Neuron (in vitro differentiated cells): Measurements from ENCODE around the gene NOL6.
"Not testable (repeated sequence)": the region's sequence is repeated elsewhere in the genome, so short reads cannot be mapped to it uniquely, and the experiment has no call there.

Experiments used
- H2AFZ ChIP-seq: one replicate; pipeline ENCODE4 v1.6.1; 2013; ENCODE audit warnings: low read depth, mild to moderate bottlenecking, inconsistent platforms, low read length, moderate library complexity
- H3K27me3 ChIP-seq: one replicate; pipeline ENCODE4 v1.6.1; 2013; ENCODE audit warnings: low read length; ENCODE audit not compliant: insufficient read depth
- H3K36me3 ChIP-seq: one replicate; pipeline ENCODE4 v1.6.1; 2013; ENCODE audit warnings: low read length; ENCODE audit not compliant: insufficient read depth
- H3K4me1 ChIP-seq: one replicate; pipeline ENCODE4 v1.6.1; 2013; ENCODE audit warnings: low read length; ENCODE audit not compliant: insufficient read depth
- H3K4me3 ChIP-seq: 2 replicates; pipeline ENCODE4 v1.5.1; 2013; ENCODE audit warnings: mild to moderate bottlenecking, low read length, moderate library complexity
- H3K9me3 ChIP-seq: one replicate; pipeline ENCODE4 v1.6.1; 2013; ENCODE audit warnings: low read length

The NOL6 gene

GRCh38 chr9:33466565-33467495 is 6.9 kb downstream of the NOL6 start:
- no peaks in the 10 kb centered on the region for H3K27me3 ChIP-seq
- no peaks in the 10 kb centered on the region for H3K9me3 ChIP-seq
- H2AFZ ChIP-seq = no peak overlapping the region
- no peaks in the 10 kb centered on the region for H3K4me1 ChIP-seq
- no peak overlapping the region for H3K4me3 ChIP-seq
- peaks cover 88% of the 10 kb centered on the region for H3K36me3 ChIP-seq

DNA sequence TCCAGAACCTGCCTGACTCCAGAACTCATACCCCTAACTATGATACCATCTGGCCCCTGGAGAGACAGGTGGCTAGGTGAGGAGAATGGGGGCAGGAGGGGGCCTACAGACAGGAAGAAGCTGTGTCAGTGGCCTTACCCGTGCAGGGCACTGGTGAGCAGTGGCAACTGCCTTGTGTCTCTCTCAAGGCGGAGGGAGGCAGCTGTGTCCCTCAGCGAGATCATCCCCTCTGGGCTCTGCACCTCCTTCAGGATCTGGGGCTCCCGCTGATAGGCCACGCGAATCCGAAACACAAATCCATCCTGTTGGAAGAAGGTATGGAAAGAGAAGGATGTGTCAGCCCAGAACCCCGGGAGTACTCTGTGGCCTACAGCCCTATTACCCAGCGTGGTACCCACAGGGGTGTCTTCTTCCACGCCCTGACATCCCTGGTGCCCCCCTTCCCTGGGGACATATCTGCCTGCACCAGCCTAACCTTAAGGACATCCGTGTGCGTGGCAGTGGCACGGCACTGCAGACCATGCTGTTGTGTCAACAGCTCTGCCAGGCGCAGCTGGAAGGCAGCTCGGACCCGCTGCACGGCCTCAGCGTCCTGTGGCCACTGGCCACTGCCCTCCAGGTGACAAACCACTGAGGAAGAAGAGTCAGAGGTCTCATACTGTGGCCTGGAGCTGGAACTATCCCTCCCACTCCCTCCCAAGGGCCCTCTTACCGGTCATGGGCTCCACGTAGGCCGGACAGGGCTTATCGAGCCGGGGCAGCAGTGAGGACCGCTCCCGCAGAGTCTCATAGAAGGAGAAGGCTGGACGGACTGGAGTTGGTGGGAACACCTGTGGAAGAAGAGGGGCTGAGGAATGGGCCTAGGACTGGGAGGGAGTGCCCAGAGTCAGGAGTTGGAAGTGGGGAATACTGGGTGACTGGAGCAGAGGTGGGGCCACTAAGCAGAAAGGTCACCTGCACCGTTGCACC is 7.8 kb downstream of the NOL6 start:
- Histone ChIP-seq H3K36me3 (peaks cover 84% of the 10 kb centered on the region), H3K4me3 (no peak overlapping the region), H3K9me3 (no peaks in the 10 kb centered on the region), H2AFZ (no peak overlapping the region), H3K4me1 (no peaks in the 10 kb centered on the region), H3K27me3 (no peaks in the 10 kb centered on the region)

GRCh38 chr9:33465096-33465495 is 8.6 kb downstream of the NOL6 start:
- Histone ChIP-seq H2AFZ (no peak overlapping the region), H3K4me1 (no peaks in the 10 kb centered on the region), H3K36me3 (peaks cover 82% of the 10 kb centered on the region), H3K9me3 (no peaks in the 10 kb centered on the region), H3K27me3 (no peaks in the 10 kb centered on the region), H3K4me3 (no peak overlapping the region)

DNA sequence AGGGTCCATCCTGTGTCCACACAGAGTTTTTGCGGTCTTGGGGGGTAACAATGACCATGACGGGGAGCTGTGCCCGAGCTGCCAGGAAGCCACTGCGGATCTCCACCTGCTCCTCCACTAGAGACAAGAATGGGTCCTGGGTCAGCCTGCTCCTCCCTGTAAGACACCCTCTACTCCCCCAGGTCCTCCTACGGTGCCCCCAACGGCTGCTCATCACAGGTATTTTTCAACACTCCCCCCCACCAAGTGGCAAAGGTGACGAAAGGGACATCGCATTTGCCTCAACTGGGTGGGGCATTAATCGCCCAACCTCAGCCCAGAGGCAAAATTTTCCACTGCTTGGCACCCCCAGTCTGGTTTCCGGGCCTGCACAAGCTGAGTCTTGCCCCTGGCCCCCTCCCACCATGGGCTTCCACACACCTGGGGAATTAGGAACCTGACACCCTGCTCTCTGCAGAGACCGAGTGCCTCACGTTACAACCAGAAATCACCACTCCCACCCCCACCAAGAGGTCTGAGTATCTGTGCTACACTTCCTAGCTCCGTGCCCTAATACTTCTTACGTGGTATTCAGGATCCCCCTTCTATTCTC is 9.6 kb downstream of the NOL6 start:
- Histone ChIP-seq H3K36me3 (peaks cover 73% of the 10 kb centered on the region), H2AFZ (no peak overlapping the region), H3K9me3 (no peaks in the 10 kb centered on the region), H3K4me3 (no peak overlapping the region), H3K27me3 (no peaks in the 10 kb centered on the region), H3K4me1 (no peaks in the 10 kb centered on the region)

GRCh38 chr9:33463151-33463550 is 10.6 kb downstream of the NOL6 start:
- Histone ChIP-seq H2AFZ (no peak overlapping the region), H3K36me3 (peaks cover 63% of the 10 kb centered on the region), H3K4me3 (no peak overlapping the region), H3K27me3 (no peaks in the 10 kb centered on the region), H3K9me3 (no peaks in the 10 kb centered on the region), H3K4me1 (no peaks in the 10 kb centered on the region)

- no peaks in the 10 kb centered on the region for H3K27me3 ChIP-seq
- no peak overlapping the region for H2AFZ ChIP-seq
- peaks cover 50% of the 10 kb centered on the region for H3K36me3 ChIP-seq
- no peak overlapping the region for H3K4me3 ChIP-seq
- H3K9me3 ChIP-seq = no peaks in the 10 kb centered on the region
- no peaks in the 10 kb centered on the region for H3K4me1 ChIP-seq
Observed at GRCh38 chr9:33461492-33461891, 12.2 kb downstream of the NOL6 start.

- Histone ChIP-seq H2AFZ (no peak overlapping the region), H3K36me3 (peaks cover 44% of the 10 kb centered on the region), H3K9me3 (no peaks in the 10 kb centered on the region), H3K4me1 (no peaks in the 10 kb centered on the region), H3K4me3 (no peak overlapping the region), H3K27me3 (no peaks in the 10 kb centered on the region)
Observed at GRCh38 chr9:33460854-33461253, 12.9 kb downstream of the NOL6 start.

DNA sequence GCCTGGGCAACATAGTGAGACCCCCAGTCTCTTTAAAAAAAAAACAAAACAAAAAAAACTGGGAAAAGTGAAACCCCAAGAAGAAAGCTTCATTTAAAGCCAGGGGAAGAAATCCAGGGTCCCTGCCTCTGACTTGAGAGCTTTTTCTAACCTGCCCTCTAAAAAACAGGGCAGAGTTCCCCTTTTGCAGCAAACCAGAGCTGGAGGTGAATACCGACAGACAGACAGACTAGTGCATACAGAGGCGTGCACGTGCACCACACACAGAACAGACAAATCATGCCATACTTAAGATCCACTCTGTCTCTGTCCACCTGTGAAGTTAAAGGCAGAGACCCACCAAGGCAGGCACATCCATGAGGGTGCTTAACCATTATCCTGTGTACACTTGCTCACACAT is 14.6 kb downstream of the NOL6 start:
- Histone ChIP-seq H3K9me3 (no peaks in the 10 kb centered on the region), H2AFZ (no peak overlapping the region), H3K27me3 (no peaks in the 10 kb centered on the region), H3K4me1 (no peaks in the 10 kb centered on the region), H3K36me3 (peaks cover 26% of the 10 kb centered on the region), H3K4me3 (no peak overlapping the region)

GRCh38 chr9:33458444-33458843 is 15.3 kb downstream of the NOL6 start:
- Histone ChIP-seq H3K4me1 (no peaks in the 10 kb centered on the region), H3K9me3 (no peaks in the 10 kb centered on the region), H3K27me3 (no peaks in the 10 kb centered on the region), H3K4me3 (no peak overlapping the region), H2AFZ (no peak overlapping the region), H3K36me3 (peaks cover 20% of the 10 kb centered on the region)

DNA sequence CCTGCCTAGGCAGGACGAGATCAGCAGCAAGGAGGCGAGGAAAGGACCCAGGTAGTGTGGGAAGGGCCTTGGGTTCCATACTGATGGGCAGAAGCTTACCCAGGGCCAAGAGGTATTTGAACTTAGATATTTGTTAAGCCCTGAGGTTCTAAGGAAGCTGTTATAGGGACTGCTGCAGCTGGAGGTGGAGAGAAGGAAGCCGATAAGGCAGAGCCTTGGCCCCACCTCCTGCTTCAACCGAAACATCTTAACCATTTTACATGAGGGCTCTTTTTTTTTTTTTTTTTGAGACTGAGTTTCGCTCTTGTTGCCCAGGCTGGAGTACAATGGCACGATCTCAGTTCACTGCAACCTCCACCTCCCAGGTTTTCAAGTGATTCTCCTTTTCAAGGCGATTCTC is 17.8 kb downstream of the NOL6 start:
- Histone ChIP-seq H2AFZ (no peak overlapping the region), H3K4me1 (peaks cover 3% of the 10 kb centered on the region), H3K36me3 (no peaks in the 10 kb centered on the region), H3K9me3 (no peaks in the 10 kb centered on the region), H3K27me3 (no peaks in the 10 kb centered on the region), H3K4me3 (no peak overlapping the region)

- H3K36me3 ChIP-seq, H3K4me1 ChIP-seq, H3K27me3 ChIP-seq: not testable (repeated sequence)
Observed at GRCh38 chr9:33455456-33455855, 18.3 kb downstream of the NOL6 start.

GRCh38 chr9:33454661-33455026 is 19.1 kb downstream of the NOL6 start:
- not testable (repeated sequence) for H2AFZ ChIP-seq, H3K4me3 ChIP-seq, H3K27me3 ChIP-seq, H3K9me3 ChIP-seq, H3K4me1 ChIP-seq, H3K36me3 ChIP-seq

More at GRCh38 chr9:33455456-33455855, 18.3 kb downstream of the NOL6 start:
- H3K9me3 ChIP-seq, H3K4me3 ChIP-seq, H2AFZ ChIP-seq: not testable (repeated sequence)
